HG03159 (cell line): Measurements from ENCODE around the gene PPP3CA.
A peak's percentile ranks its signal among the peaks of the same experiment; 100 is the strongest.

Experiments used
- ATAC-seq: cut with Tn5 transposase; IDR thresholded peaks from one replicate; pipeline ENCODE4 v1.9.1; 2021; ENCODE audit warnings: mild to moderate bottlenecking, moderate library complexity; ENCODE audit not compliant: unreplicated experiment

PPP3CA gene

DNA sequence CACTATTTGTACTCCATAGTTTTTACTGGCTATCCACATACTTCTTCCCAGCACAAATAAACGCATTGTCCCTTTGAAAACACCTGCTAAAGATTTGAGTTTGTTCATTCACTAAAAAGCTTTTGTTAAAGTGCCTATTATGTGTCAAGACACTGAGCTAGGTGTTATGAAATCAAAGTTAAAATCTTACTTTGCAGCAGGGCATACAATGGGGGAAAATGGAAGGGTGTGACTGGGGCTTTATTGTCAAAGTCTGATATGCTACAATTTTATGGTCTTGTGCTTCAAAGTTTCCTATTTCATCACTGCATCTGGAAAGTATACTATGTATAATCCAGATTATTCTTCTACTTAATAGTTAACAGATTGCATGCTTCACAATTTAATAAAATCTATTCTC is 128.4 kb downstream of the PPP3CA start:
- ATAC-seq = no peak

DNA sequence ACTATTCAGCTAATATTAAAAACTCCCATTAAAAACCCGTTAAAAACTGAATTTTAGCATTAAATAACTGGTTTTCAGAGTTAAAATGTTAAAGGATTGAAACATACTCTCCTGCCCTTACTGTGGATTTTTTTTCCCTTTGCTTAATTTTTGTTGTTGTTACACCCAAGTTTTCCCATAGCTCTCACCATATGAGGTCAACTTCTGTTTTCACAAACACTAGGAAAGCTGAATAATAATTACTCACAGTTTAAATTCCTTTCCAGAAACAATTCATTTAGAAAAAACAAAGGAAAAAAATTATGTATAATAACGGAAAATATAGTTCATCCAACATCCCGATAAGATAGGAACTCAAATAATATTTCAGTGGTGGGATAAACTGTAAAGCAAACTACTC is 129.0 kb downstream of the PPP3CA start:
- ATAC-seq = no peak

DNA sequence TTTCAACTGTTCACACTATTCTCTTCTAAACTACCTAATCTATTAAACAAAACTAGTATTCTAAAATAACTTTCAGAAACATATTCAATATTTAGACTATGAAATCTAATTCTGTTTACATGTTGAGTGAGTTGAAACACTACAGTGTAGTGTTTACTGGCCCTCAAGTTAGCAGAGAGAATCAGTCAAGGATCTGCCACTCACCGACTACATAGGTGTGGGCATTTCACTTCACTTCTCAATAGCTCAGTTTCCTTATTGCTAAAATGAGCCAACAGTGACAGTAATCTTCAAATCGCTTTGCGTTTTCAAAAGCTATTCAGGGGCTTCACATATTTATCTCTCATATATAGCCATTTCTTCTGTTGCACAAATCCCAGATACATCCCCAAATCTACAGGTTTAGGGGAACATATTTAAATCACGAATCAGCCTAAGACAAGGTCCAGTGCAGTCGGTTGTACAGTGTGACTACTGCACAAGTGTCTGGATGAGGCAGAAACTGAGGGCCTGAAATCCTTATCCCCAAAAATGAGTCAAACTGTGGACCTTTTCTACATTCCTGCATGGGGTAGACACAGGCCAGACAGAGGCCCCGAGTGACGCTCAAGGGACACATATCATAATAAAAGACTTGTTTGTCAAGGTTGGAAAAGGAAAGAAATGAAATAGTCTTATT is 129.8 kb downstream of the PPP3CA start:
- ATAC-seq = no peak

DNA sequence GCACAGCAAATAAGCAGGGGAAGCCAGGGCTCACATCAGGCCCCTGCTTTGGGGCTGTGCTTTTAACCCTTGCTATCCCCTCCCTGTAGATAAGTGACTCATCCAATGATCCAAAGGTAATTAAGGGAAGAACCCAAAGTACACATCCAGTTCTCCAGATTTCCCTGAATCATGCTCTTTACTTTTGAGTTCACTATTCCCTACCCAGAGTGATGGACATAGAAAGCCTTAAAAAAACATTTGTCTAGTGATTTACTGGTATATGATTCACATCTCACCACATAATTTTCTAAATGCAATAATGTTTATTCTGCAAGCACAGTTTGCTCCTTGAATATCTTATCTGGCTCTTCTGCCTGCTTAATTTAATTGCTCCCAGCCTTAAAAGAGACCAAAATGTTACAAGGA is 136.2 kb downstream of the PPP3CA start:
- ATAC-seq = no peak

DNA sequence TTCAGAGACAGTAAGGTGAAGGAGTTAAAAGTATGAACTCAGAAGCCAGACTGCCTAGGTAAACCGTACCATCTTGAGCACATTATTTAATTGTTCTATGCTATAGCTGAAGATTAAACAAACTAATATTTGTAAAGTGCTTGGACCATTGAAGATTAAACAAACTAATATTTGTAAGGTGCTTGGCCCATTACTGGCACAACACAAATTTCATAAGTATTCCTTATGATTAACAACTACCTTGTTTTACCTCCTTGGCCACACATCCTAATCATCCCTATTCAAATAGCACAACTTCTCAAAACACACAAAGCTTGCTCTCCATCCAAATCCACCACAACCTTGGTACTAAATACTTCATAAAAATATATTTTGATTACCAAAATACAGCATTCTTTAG is 137.0 kb downstream of the PPP3CA start:
- no peak for ATAC-seq

DNA sequence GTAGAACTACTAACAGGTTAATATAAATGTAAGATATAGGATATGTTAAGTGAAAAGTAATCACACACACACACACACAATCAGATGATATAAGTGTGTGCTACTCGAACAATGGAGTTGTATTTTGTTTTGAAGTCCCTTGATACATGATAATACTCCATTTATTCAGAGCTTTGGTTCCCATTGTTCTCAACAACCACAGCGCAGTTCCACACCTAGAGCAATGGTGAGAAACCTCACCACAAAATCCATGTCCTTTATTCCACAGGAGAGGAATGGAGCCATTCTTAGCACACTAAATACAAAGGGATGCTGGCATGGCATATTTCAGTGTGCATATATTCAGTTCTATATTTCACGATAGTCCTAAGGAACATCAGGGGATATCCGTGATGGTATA is 139.2 kb downstream of the PPP3CA start:
- ATAC-seq = no peak

DNA sequence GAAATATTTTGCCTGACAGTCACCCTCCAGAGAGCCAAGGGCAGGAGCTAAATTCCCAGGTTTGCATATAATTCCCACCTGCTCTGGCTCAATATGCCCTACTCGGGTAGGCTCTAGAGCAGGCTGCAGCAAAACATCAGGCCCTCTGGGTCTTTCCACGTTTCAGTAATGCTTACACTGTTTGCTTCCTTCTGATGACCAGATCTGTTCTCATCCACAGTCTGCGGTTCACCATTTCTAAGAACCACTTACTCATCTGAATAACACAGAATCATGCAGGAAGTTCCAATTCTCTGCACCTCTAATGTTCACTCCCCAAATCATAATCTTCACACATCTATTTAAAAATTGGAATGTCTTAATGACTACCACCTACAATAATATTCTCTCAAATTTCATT is 141.4 kb downstream of the PPP3CA start:
- peak; percentile 88 for ATAC-seq

DNA sequence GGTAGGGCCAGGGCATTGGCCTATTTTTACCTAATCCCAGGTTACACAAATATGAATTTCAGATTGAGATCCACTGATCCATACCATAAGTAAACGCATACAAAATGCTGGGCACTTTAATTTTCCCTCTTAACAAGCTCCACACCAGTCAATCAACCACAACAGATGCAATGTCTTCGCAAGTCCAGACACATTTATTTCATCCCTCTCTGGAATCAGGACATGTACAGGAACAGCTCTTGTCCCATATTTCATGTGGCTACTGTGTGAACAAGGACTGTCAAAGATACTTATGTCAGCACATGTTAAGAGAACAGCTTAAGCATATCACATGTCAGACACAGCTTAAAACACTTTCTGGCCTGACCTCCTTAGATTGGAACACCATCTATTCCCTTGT is 145.9 kb downstream of the PPP3CA start:
- ATAC-seq = no peak

DNA sequence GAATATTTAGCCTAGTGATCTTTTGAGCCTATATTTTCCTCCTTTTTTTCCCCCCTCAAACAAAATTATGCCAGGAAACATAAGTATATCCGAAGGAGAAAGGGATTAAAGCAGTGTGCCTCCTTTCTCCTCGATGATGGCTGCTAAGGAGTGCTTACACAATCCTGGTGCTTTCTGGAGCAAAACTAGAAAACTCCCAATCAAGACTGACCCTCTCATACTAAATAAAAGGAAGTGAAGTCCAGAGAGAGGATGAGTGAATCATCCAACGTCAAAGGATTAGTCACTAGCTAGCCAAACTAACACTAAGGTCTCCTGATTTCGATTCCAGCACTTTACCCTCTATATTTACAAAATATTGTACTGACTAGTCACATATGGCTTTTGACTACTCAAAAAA is 146.8 kb downstream of the PPP3CA start:
- no peak for ATAC-seq

DNA sequence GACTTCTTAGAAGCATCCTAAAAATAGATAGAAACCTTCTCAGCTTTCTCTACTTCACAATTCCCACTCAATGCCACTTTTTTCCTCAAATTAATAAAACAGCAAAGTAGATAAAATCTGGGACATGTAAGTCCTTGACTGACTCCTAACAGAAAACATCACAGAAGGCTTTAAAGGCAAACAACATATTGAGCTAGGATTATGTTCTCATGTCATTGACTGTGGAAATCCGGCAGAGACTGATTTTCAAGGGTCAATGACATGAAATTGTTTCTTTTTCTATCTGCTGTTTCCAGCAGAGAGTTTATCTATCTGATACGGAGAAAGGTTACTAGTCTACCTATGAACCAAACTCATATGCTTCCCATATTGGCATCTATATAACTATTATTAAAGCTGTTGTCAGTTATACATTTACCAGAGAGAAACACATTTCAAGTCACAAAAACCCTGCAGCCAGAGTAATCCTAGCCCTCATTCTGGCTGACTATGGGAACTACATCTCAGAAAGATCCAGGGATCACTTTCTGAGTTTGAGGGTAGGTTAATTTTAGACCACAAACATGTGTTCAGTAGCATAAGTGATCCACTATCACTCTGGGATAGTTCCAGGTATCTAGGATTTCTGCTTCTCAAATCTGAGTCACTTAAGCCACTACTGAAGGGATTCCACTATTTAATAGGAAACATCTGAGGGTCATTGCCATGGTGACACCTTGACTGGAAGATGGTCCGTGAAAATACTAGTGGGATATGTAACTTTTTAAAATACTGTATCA is 147.6 kb downstream of the PPP3CA start:
- no peak for ATAC-seq

DNA sequence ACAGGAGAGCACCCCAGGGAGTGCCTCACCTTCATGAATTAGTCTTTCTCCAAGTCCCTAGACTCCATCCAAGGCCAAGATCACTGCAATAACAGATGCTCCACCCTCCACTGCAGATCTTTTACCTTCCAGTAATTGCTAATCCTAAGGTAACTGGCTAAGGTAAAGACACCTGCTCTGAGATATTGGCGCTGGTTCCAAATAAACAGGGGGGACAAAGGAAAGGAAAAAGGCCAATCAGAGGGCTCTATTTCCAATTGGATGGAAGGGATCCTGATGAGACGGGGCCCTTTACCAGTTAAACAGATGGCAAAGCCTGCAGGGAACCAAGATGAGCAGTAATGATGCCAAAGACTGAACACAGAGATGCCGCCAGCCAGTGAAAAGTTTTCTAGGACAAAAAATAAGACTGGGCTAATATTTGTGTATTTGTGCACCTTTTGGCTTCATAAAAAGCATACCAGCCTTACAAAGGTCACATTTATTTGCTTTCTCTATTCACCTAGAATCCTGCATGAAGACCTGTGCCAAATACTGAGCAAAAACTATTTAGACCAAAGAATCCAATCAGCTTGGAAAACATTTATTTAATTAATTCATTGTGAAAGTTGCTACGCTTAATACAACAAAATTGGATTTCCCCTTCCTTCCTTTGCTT is 148.5 kb downstream of the PPP3CA start:
- no peak for ATAC-seq

DNA sequence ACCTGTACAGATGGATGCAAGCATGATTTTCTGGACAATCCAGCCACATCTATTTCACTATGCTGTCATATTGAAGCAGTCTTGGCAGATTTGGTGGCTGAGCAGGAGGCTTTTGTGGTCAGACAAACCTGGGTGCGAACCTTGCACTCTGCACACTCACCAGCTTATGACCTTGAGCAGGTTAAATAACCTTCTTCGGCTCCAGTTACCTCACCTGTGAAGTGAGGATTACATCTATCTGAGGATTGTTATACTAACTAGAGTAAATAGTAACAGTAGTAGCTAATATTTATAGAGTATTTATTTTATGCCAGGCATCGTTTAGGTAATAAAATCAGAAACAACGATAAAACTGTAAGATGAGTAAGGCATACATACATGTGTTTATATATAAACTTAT is 150.0 kb downstream of the PPP3CA start:
- no peak for ATAC-seq

DNA sequence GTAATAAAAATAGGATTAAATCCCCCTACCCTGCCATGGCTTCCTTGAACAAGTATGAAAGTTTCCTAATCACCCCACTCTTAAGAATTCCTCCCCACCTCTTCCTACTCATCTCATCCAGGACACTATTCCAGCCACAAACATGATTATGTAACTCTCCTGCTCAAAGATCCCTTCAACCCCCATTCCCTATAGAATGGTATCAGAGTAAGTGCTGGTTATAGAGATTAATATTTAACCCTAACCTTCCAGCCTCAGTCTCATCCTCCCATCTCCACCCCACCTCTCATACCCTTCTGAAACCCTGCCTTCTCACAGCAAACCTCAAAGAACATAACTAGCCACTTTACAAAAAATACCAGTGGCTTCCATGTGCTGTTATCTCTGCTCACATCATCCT is 155.1 kb downstream of the PPP3CA start:
- ATAC-seq = peak; percentile 82

DNA sequence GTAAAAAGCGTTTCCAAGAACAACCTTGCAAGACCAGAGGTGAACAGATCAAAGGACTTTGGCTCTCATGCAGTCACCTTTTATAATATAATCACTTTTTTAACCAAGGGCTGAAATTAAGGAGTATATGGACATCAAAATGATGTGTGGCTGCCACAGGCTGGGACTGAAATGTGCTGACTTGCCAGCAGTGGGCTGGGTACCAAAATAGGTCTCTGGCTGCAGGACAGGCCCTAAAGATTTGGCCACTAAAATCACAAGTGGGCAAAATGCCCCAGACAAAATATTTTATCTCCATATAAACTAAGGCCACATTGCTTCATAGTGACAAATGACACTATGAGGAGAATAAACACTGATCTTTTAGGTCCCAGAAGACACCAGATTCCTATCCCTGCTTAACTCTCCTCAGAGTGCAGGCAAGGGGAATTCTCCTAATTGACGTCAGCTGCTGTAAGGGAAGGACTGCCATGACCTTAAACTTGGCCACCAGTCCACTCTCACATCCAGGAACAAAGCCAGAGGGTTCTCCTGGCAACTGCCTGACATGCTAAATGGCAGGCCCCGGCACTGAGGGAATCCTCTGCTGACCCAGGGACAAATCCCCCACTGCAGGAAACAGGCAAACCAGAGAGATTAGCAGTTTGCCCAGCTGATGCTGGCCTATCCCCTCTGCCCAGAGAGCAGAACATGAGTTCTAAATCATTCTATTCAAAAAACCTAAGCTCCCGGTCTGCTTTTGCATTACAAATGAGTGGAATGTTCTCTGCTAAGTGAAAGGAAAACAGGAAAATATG is 155.8 kb downstream of the PPP3CA start:
- ATAC-seq = no peak

DNA sequence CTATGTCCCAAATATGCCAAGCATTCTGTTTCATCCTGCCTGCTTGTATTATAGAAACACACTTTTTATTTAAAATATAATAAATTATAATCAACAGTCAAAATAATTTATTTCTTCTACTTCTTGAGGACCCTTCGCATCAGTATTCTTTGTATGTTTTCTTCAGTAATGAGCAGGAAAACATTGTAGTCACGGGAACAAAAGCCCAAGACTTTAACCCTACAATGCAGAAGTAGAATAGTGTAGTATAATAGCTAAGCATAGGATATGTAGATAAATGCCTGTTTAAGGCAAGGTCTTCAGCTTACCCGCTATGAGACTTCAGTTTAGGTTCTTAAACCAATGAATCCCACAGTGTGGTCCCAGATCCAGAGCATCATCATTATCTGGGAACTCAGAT is 156.6 kb downstream of the PPP3CA start:
- no peak for ATAC-seq

DNA sequence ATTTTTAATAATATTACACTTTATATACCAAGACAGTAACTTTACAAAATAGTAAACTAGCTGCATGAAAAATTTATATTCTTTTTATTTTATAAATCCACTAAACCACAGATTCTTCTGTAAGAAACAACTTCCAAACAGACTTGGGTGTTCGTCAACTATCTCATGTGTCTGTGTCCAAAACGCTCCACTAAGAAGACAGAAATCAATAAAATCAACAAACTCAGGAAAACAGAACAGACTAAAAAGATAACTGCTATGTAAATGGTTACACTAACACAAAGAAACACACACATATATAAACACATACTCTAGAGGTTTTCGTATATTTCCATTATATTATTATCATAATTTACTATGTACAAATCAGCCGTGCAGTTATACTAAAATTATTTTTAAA is 158.4 kb downstream of the PPP3CA start:
- ATAC-seq = no peak

DNA sequence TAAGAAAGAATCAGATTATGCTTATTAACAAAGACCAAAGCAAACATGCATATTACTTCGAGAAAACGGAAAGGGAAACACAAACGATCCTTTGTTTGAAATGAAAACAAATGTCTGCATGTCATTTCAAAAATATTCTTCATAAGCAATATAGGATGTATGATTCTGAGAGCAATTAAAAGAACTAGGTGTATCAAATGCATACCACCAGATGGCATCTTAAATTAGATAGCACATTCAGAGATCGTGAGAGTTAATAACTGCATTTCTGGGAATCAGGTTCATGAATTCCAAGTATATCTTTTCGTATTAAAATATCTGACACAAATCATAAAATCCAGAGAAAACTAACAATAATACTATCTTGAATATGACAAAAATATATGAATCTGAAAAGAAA is 159.5 kb downstream of the PPP3CA start:
- ATAC-seq = no peak

DNA sequence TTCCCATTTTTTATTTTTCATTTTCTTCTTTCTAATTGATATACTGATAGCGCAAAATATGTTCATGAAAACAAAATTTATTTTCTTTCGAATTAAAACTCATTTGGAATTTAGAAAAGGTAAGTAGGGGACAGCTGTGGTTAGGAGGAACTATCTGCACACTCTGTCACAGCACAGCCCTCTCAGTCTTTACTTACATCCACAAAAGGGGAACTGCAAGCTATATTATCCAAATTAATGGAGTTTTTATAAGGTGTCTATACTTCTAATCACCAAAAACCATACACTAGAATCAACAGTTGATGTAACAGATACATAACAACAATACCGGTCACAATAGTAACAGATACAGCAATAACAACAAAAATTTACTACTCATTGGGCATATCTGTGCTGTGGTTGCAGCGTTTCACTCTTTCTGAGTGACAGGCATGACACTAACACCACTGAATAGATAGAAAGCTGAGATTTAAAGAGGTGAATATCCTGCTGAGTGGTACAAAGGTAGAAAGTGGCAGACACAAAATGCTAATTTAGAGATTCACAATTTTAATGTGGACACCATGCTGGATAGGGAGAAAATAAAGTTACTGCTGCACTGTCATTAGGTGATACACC is 160.7 kb downstream of the PPP3CA start:
- no peak for ATAC-seq

DNA sequence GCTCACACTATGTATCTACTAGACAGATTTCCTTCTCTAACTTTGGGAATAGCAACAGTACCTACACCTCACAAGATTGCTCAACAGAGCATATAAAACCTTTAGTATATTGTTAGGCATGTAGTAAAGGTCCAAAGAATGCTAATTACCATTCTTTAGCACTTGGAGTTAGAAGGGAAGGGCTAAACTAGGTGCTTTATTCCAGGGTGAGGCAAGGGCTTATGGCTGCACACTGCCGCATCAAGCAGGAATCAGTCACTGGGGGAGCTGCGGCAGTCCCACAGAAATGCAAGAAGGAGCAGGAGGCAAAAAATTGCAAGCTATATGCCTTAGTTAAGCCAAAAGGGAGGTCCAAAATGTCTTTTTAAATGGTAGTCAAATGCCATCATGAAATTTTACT is 162.7 kb downstream of the PPP3CA start:
- ATAC-seq = no peak

DNA sequence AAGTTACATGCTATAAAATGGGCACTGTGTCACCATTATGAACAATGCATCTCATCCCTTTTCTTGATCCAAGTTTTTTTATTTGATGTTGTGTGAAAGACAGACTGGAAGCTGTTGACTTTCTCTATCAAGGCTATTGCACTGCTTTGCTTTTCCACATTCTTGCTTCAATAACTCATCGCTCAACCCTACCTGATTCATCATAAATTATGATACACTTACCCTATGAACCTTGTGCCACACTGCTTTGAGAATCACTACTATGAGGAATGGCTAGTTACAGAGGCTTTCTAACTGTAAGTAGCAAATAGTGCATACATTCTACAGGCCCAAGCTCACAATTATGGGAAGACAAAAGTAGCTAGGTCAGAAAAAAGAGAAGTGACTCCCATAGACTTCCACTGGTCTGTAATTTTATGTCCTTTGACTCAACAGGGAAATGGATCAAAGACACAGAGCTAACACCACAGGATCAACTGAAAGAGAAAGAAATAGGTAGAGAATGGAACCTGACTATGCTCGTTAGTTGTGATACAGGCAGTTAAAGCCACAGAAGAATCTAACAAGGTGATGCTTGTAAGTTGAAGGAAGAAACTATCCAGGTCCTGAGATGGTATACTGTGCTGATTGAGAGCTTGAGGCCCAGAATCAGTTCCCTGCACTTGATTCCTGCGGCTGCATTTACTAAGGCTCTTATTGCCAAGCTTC is 163.5 kb downstream of the PPP3CA start:
- no peak for ATAC-seq
